Thyroid gland (tissue), 4 donors: ENCODE data around the gene MTUS2.

Experiments used
- CTCF ChIP-seq, 6 experiments: fragments of 200-600 bp in 3 of 6; fragments of 450-650 bp in 3 of 6; sonication (generic) in 3 of 6; IDR thresholded peaks; one replicate each; pipeline ENCODE4 v1.5.1; 2016 to 2019; ENCODE audit warnings: antibody characterized with exemption in 6 of 6, mild to moderate bottlenecking in 2 of 6, inconsistent platforms in 1 of 6, moderate library complexity in 1 of 6
- POLR2A ChIP-seq, 2 donors: fragments of 450-650 bp; IDR thresholded peaks; one replicate each; pipeline ENCODE4 v1.6.1; 2017; ENCODE audit warnings: antibody characterized with exemption in 2 of 2, mild to moderate bottlenecking in 2 of 2, moderate library complexity in 1 of 2

- TF ChIP-seq POLR2A (IDR thresholded peaks at IDR 0.05) (no peak), CTCF (IDR thresholded peaks at IDR 0.05) (no peak)
Observed at GRCh38 chr13:29005763-29006120, 185.6 kb downstream of the MTUS2 start.
